GM18517 (cell line): ENCODE data around the gene TUBB8B.
"Not testable (repeated sequence)": the region's sequence is repeated elsewhere in the genome, so short reads cannot be mapped to it uniquely, and the experiment has no call there.

Experiments
- ATAC-seq: cut with Tn5 transposase; IDR thresholded peaks from one replicate; pipeline ENCODE4 v1.9.1; 2021; ENCODE audit warnings: mild to moderate bottlenecking, moderate library complexity; ENCODE audit not compliant: unreplicated experiment

TUBB8B gene

DNA sequence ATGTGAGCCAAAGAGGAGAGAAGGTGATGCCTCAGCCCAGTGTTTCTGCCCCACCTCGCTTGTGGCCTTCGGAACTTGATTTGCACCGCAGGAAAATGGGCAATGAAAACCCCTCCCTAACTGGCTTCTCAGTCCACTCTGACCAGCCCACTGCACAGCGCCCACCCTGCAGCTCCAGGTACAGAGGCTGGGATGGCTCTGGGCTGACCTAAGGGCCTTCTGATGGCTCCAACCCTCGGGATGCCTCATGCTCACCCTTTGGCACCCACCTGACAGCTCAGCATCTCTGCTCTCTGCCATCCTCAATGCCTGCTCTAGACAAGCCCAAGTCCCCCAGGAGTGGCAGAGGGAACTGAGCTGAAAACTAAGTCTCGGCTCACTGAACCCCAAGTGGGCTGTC is 36.2 kb downstream of the TUBB8B start:
- not testable (repeated sequence) for ATAC-seq

DNA sequence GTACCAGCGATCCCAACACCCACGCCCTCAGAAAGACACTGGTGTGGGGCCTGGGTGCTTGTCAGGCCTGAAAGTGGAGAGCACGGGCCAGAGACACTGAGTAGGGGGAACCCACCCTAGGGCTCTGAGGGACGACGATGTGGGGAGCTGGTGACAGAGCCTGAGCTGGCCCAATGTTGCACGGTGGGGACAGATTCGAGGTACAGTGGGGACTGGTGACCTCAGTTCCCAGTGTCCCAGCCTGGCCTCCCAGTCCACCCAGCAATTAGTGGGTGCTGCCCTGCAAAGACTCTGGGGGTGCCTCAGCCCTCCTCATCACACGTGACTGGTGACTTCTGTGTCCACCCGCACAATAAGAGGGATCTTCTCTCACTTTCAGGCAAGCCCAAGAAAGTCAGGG is 36.6 kb downstream of the TUBB8B start:
- ATAC-seq = not testable (repeated sequence)

DNA sequence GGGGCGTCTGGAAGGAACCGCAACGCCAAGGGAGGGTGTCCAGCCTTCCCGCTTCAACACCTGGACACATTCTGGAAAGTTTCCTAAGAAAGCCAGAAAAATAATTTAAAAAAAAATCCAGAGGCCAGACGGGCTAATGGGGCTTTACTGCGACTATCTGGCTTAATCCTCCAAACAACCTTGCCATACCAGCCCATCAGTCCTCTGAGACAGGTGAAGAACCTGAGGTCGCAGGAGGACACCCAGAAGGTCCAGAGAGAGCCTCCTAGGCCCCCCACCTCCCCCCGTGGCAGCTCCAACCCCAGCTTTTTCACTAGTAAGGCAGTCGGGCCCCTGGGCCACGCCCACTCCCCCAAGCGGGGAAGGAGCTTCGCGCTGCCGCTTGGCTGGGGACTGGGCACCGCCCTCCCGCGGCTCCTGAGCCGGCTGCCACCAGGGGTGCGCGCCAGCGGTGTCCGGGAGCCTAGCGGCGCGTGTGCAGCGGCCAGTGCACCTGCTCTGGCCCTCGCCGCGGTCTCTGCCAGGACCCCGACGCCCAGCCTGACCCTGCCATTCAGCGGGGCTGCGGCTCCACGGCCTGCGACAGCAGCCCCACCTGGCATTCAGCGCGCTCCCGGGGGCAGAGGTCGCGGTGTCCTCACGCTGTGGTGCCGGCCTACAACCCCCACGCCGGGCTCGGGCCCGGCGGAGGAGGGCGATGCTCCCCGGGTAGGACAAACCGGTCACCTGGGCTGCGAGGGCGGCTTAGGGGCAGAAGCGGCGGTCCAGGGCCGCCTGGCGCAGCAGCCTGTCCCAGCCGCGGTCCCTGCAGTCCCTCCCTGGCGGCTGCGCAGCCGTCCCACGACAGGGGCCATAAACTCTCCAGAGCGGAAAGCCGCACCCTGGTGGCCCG is 37.8 kb downstream of the TUBB8B start:
- not testable (repeated sequence) for ATAC-seq

DNA sequence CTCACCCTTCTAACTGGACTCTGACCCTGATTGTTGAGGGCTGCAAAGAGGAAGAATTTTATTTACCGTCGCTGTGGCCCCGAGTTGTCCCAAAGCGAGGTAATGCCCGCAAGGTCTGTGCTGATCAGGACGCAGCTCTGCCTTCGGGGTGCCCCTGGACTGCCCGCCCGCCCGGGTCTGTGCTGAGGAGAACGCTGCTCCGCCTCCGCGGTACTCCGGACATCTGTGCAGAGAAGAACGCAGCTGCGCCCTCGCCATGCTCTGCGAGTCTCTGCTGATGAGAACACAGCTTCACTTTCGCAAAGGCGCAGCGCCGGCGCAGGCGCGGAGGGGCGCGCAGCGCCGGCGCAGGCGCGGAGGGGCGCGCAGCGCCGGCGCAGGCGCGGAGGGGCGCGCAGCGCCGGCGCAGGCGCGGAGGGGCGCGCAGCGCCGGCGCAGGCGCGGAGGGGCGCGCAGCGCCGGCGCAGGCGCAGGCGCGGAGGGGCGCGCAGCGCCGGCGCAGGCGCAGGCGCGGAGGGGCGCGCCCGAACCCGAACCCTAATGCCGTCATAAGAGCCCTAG is 38.7 kb downstream of the TUBB8B start:
- not testable (repeated sequence) for ATAC-seq

DNA sequence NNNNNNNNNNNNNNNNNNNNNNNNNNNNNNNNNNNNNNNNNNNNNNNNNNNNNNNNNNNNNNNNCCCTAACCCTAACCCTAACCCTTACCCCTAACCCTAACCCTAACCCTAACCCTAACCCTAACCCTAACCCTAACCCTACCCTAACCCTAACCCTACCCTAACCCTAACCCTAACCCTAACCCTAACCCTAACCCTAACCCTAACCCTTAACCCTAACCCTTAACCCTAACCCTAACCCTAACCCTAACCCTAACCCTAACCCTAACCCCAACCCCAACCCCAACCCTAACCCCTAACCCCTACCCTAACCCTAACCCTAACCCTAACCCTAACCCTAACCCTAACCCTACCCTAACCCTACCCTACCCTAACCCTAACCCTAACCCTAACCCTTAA is 39.5 kb downstream of the TUBB8B start:
- not testable (repeated sequence) for ATAC-seq
